Lung (tissue), 12 donors: ENCODE data around the gene ZYX. TPM values are rescaled to one million over a fixed set of nuclear protein-coding genes. Genes with fewer than 3 reads are reported as not detected.

Experiments used
- ATAC-seq: fragments of 200-7000 bp; cut with Tn5 transposase; one replicate; pipeline ENCODE4 v1.9.1; 2020; ENCODE audit warnings: moderate number of reproducible peaks; ENCODE audit not compliant: insufficient read depth, low FRiP score
- DNase-seq, 3 donors: peaks; one replicate each; pipeline ENCODE4 v3.0.0-alpha.2; 2013 to 2017
- H3K27ac ChIP-seq, 2 donors: one replicate each; pipeline ENCODE4 v1.5.1; 2013; ENCODE audit warnings: mild to moderate bottlenecking in 2 of 2, moderate library complexity in 2 of 2, control low read depth in 1 of 2, inconsistent platforms in 1 of 2, low read depth in 1 of 2, low read length in 1 of 2
- H3K27me3 ChIP-seq, 3 donors: one replicate each; pipeline ENCODE4 v1.5.1; 2013; ENCODE audit warnings: low read length in 2 of 3; ENCODE audit not compliant: control insufficient read depth in 3 of 3, insufficient read depth in 3 of 3
- H3K36me3 ChIP-seq, 4 donors: one replicate each; pipeline ENCODE4 v1.5.1; 2013; ENCODE audit warnings: low read length in 4 of 4, mild to moderate bottlenecking in 1 of 4, moderate library complexity in 1 of 4; ENCODE audit not compliant: control insufficient read depth in 4 of 4, insufficient read depth in 4 of 4
- H3K4me1 ChIP-seq, 5 donors: one replicate each; pipeline ENCODE4 v1.5.1; 2013; ENCODE audit warnings: low read length in 5 of 5, mild to moderate bottlenecking in 2 of 5, moderate library complexity in 1 of 5; ENCODE audit not compliant: control insufficient read depth in 5 of 5, insufficient read depth in 5 of 5
- H3K4me3 ChIP-seq: one replicate; pipeline ENCODE4 v1.5.1; 2013; ENCODE audit warnings: mild to moderate bottlenecking, control low read depth, moderate library complexity
- H3K9ac ChIP-seq, 2 donors: one replicate each; pipeline ENCODE4 v1.5.1; 2013; ENCODE audit warnings: low read length in 2 of 2, control low read depth in 1 of 2; ENCODE audit not compliant: insufficient read depth in 1 of 2
- H3K9me3 ChIP-seq, 4 donors: one replicate each; pipeline ENCODE4 v1.5.1; 2013; ENCODE audit warnings: low read length in 3 of 4, mild to moderate bottlenecking in 1 of 4, moderate library complexity in 1 of 4; ENCODE audit not compliant: control insufficient read depth in 4 of 4, insufficient read depth in 3 of 4
- CTCF ChIP-seq: IDR thresholded peaks from 2 replicates; pipeline ENCODE4 v1.5.1; 2012; ENCODE audit warnings: mild to moderate bottlenecking; ENCODE audit errors: control extremely low read depth, extremely low read depth
- WGBS, 2 donors: extraction: QIAGEN DNeasy Blood & Tissue Kit; methylation state at CpG; one replicate each; pipeline ENCODE4 v1.1.7; 2013; 5-methylcytosine and 5-hydroxymethylcytosine counted together
- polyA plus RNA-seq, 2 donors: library from polyadenylated mRNA; stranded (reverse); fragments of 200-250 nt; gene quantifications; one replicate each; pipeline ENCODE4 v1.2.1, GENCODE V29; 2013
- total RNA-seq, 2 donors: library from RNA; depleted of rRNA in 1 of 2; stranded (reverse); fragments of >200 nt in 1 of 2; gene quantifications; one replicate each; pipeline ENCODE4 v1.2.1, GENCODE V29; 2014 to 2021
- donor health status: control.
- donor health status: control.
- donor health status: Bipolar disorder and iron deficiency.
- donor health status: healthy.
- donor health status: DM: yes; HTN: yes; CAD: no.

ZYX gene
- total and polyA plus RNA-seq, 4 donors: 98.9 to 310 (median 183) TPM

GRCh38 chr7:143347950-143348349, 33.2 kb upstream of the ZYX start:
- no peak for TF ChIP-seq CTCF
- Histone ChIP-seq H3K9me3 (no peaks in the 10 kb centered on the region), H3K4me1 (peaks cover 0 to 4% (median 0%) of the 10 kb centered on the region in 5 donors), H3K27me3 (peaks cover 0 to 20% (median 4%) of the 10 kb centered on the region in 3 donors), H3K9ac (no peak overlapping the region), H3K4me3 (no peak overlapping the region), H3K36me3 (no peaks in the 10 kb centered on the region), H3K27ac (no peak overlapping the region)
- DNase-seq (no peak), ATAC-seq (no peak)
- 57 to 63% methylated on average over 5 of the region's 5 CpGs for WGBS, 2 donors

GRCh38 chr7:143351060-143351459, 30.1 kb upstream of the ZYX start:
- Histone ChIP-seq H3K9ac (no peak overlapping the region), H3K27ac (no peak overlapping the region), H3K9me3 (peaks cover 0 to 3% (median 0%) of the 10 kb centered on the region in 4 donors), H3K4me3 (no peak overlapping the region), H3K27me3 (peaks cover 0 to 16% (median 4%) of the 10 kb centered on the region in 3 donors), H3K36me3 (no peaks in the 10 kb centered on the region), H3K4me1 (no peaks in the 10 kb centered on the region)
- no peak for TF ChIP-seq CTCF
- 75 to 80% methylated on average over 5 of the region's 5 CpGs for WGBS, 2 donors
- DNase-seq: no peak
- no peak for ATAC-seq

GRCh38 chr7:143351574-143351973, 29.6 kb upstream of the ZYX start:
- H3K4me3 ChIP-seq: no peak overlapping the region
- no peaks in the 10 kb centered on the region for H3K4me1 ChIP-seq
- H3K9ac ChIP-seq: no peak overlapping the region
- DNase-seq: no peak
- H3K36me3 ChIP-seq: no peaks in the 10 kb centered on the region
- WGBS, 2 donors: 91% methylated on average over 9 of the region's 9 CpGs
- peaks cover 0 to 12% (median 0%) of the 10 kb centered on the region in 3 donors for H3K27me3 ChIP-seq
- no peak overlapping the region for H3K27ac ChIP-seq
- no peak for TF ChIP-seq CTCF
- peaks cover 0 to 3% (median 0%) of the 10 kb centered on the region in 4 donors for H3K9me3 ChIP-seq
- no peak for ATAC-seq

- Histone ChIP-seq H3K36me3 (no peaks in the 10 kb centered on the region), H3K9me3 (peaks cover 0 to 3% (median 0%) of the 10 kb centered on the region in 4 donors), H3K27ac (no peak overlapping the region), H3K27me3 (peaks cover 0 to 10% (median 0%) of the 10 kb centered on the region in 3 donors), H3K9ac (no peak overlapping the region), H3K4me3 (no peak overlapping the region), H3K4me1 (no peaks in the 10 kb centered on the region)
- ATAC-seq (no peak), DNase-seq (no peak)
- 81 to 82% methylated on average over 11 of the region's 11 CpGs for WGBS, 2 donors
- no peak for TF ChIP-seq CTCF
Observed at GRCh38 chr7:143352531-143353002, 28.6 kb upstream of the ZYX start.
